Motor neuron (in vitro differentiated cells): Measurements from ENCODE around the gene SVOP. TPM values are rescaled to one million over a fixed set of nuclear protein-coding genes. Genes with fewer than 3 reads are reported as not detected.
"Not testable (repeated sequence)": the region's sequence is repeated elsewhere in the genome, so short reads cannot be mapped to it uniquely, and the experiment has no call there.

ENCODE experiments used
- ATAC-seq, 8 experiments: fragments of 200-7000 bp; cut with Tn5 transposase; replicated peaks in 6 of 8; 2 replicates each; pipeline ENCODE4 v1.8.0; 2021; ENCODE audit warnings: mild to moderate bottlenecking in 8 of 8, moderate library complexity in 8 of 8
- H3K27ac ChIP-seq, 2 donors: fragments of 250-450 bp; sonication (Bioruptor Pico); 2 replicates each; pipeline ENCODE4 v1.9.0; 2021; ENCODE audit warnings: antibody characterized with exemption in 2 of 2, mild to moderate bottlenecking in 2 of 2, moderate library complexity in 1 of 2
- H3K4me1 ChIP-seq, 2 donors: fragments of 250-450 bp; sonication (Bioruptor Pico); replicated peaks in 1 of 2; 2 replicates each; pipeline ENCODE4 v1.6.1; 2021; ENCODE audit warnings: antibody characterized with exemption in 2 of 2, mild to moderate bottlenecking in 2 of 2, moderate library complexity in 1 of 2
- H3K4me3 ChIP-seq, 5 donors: fragments of 250-450 bp; sonication (Bioruptor Pico); 2 replicates each; pipeline ENCODE4 v1.9.0; 2021; ENCODE audit warnings: antibody characterized with exemption in 5 of 5, mild to moderate bottlenecking in 5 of 5, moderate library complexity in 4 of 5
- WGBS, 10 experiments: fragments of 450-650 bp; shearing (Covaris generic); methylation state at CpG; one replicate each; pipeline ENCODE4 v1.0.0; 2022; 5-methylcytosine and 5-hydroxymethylcytosine counted together
- in situ Hi-C, 9 experiments: fragments of 400-800 bp; cut with MboI; loops; one replicate each; pipeline ENCODE4 v1.15.0; 2021; ENCODE audit warnings: low sequenced_read_pairs in 9 of 9, low pct_unique_long_range_greater_than_20kb in 2 of 9; ENCODE audit not compliant: unreplicated experiment in 9 of 9
- total RNA-seq, 8 experiments: library from RNA; unstranded; fragments of 300-600 nt; gene quantifications; 2 replicates each; pipeline versions ENCODE4 v1.2.3 to v1.2.4, GENCODE V29; 2022

The SVOP gene
- total RNA-seq, 8 experiments from 2014 or later: 0.05 to 18.9 (median 15.5) TPM; not detected in 1

GRCh38 chr12:109018296-109018695 is 2.6 kb downstream of the SVOP start:
- H3K4me3 ChIP-seq: no peak overlapping the region
- no peak overlapping the region for H3K27ac ChIP-seq
- 0 to 61% (median 31%) methylated on average over 1 to 4 of the region's 4 CpGs; no CpG with 5 or more reads in 2 of the 10 experiments for WGBS, 10 experiments
- peaks cover 0 to 10% of the 10 kb centered on the region in 2 donors for H3K4me1 ChIP-seq
- peak in 2 of 8 experiments; percentile 15 to 47 for ATAC-seq
- in situ Hi-C loops: no loop called here

GRCh38 chr12:109016978-109017377 is 3.9 kb downstream of the SVOP start:
- in situ Hi-C loops: no loop called here

GRCh38 chr12:109016016-109016415 is 4.9 kb downstream of the SVOP start:
- ATAC-seq: no peak
- 0 to 84% (median 54%) methylated on average over 2 to 7 of the region's 8 CpGs; no CpG with 5 or more reads in 2 of the 10 experiments for WGBS, 10 experiments
- H3K4me3 ChIP-seq: no peak overlapping the region
- in situ Hi-C loops: no loop called here
- H3K4me1 ChIP-seq: peaks cover 0 to 10% of the 10 kb centered on the region in 2 donors
- H3K27ac ChIP-seq: no peak overlapping the region

More at GRCh38 chr12:109016978-109017377, 3.9 kb downstream of the SVOP start:
- peaks cover 0 to 10% of the 10 kb centered on the region in 2 donors for H3K4me1 ChIP-seq
- no peak for ATAC-seq
- H3K27ac ChIP-seq: no peak overlapping the region
- 79 to 90% methylated on average over 2 to 3 of the region's 6 CpGs; no CpG with 5 or more reads in 8 of the 10 experiments for WGBS, 10 experiments
- no peak overlapping the region for H3K4me3 ChIP-seq

- WGBS, 10 experiments: 0 to 100% (median 88%) methylated on average over 1 to 6 of the region's 6 CpGs; no CpG with 5 or more reads in 1 of the 10 experiments
- in situ Hi-C loops: no loop called here
- Histone ChIP-seq H3K4me1 (peaks cover 0 to 10% of the 10 kb centered on the region in 2 donors), H3K4me3 (no peak overlapping the region), H3K27ac (no peak overlapping the region)
- no peak for ATAC-seq
Measured at GRCh38 chr12:109014984-109015765, 5.7 kb downstream of the SVOP start.

- in situ Hi-C loops: no loop called here
- WGBS, 10 experiments: 0 to 94% (median 71%) methylated on average over 1 to 2 of the region's 2 CpGs; no CpG with 5 or more reads in 4 of the 10 experiments
- Histone ChIP-seq H3K27ac (no peak overlapping the region), H3K4me3 (no peak overlapping the region), H3K4me1 (no peaks in the 10 kb centered on the region)
- ATAC-seq: no peak
Measured at GRCh38 chr12:109010259-109010658, 10.6 kb downstream of the SVOP start.

GRCh38 chr12:109009766-109010165 is 11.1 kb downstream of the SVOP start:
- no peak overlapping the region for H3K27ac ChIP-seq
- H3K4me3 ChIP-seq: no peak overlapping the region
- no peak for ATAC-seq
- no peaks in the 10 kb centered on the region for H3K4me1 ChIP-seq
- WGBS, 10 experiments: 40 to 83% methylated on average over 1 of the region's 1 CpG; no CpG with 5 or more reads in 8 of the 10 experiments
- in situ Hi-C loops: no loop called here

- in situ Hi-C loops: no loop called here
- 0 to 80% (median 43%) methylated on average over 1 to 3 of the region's 3 CpGs; no CpG with 5 or more reads in 2 of the 10 experiments for WGBS, 10 experiments
Measured at GRCh38 chr12:109004017-109004416, 16.9 kb downstream of the SVOP start.

GRCh38 chr12:108996320-108996719 is 24.5 kb downstream of the SVOP start:
- in situ Hi-C loops: no loop called here

More at GRCh38 chr12:109004017-109004416, 16.9 kb downstream of the SVOP start:
- Histone ChIP-seq H3K4me1 (no peaks in the 10 kb centered on the region), H3K27ac (no peak overlapping the region), H3K4me3 (no peak overlapping the region)
- no peak for ATAC-seq

GRCh38 chr12:108995370-108995992 is 25.4 kb downstream of the SVOP start:
- ATAC-seq: no peak
- in situ Hi-C loops: no loop called here
- Histone ChIP-seq H3K4me3 (no peak overlapping the region), H3K4me1 (no peaks in the 10 kb centered on the region), H3K27ac (no peak overlapping the region)
- 63 to 100% (median 91%) methylated on average over 1 to 5 of the region's 6 CpGs; no CpG with 5 or more reads in 3 of the 10 experiments for WGBS, 10 experiments

More at GRCh38 chr12:108996320-108996719, 24.5 kb downstream of the SVOP start:
- Histone ChIP-seq H3K27ac (no peak overlapping the region), H3K4me1 (no peaks in the 10 kb centered on the region), H3K4me3 (no peak overlapping the region)
- no peak for ATAC-seq
- WGBS, 10 experiments: 53 to 100% (median 93%) methylated on average over 1 to 6 of the region's 6 CpGs

- H3K4me3 ChIP-seq, H3K4me1 ChIP-seq, H3K27ac ChIP-seq, in situ Hi-C loops, ATAC-seq: not testable (repeated sequence)
- 0 to 86% (median 55%) methylated on average over 1 to 2 of the region's 5 CpGs; no CpG with 5 or more reads in 5 of the 10 experiments for WGBS, 10 experiments
Measured at GRCh38 chr12:108990103-108990502, 30.8 kb downstream of the SVOP start.

GRCh38 chr12:108989376-108989775 is 31.5 kb downstream of the SVOP start:
- Histone ChIP-seq H3K4me1 (no peaks in the 10 kb centered on the region), H3K27ac (no peak overlapping the region), H3K4me3 (no peak overlapping the region)
- peak in 2 of 8 experiments; percentile 81 to 89 for ATAC-seq
- WGBS, 10 experiments: 40 to 63% (median 46%) methylated on average over 3 to 5 of the region's 5 CpGs; no CpG with 5 or more reads in 7 of the 10 experiments
- in situ Hi-C loops: no loop called here

GRCh38 chr12:108985750-108986149 is 35.1 kb downstream of the SVOP start:
- no peaks in the 10 kb centered on the region for H3K4me1 ChIP-seq
- in situ Hi-C loops: no loop called here
- no peak overlapping the region for H3K4me3 ChIP-seq
- 0 to 53% (median 28%) methylated on average over 1 to 2 of the region's 2 CpGs; no CpG with 5 or more reads in 1 of the 10 experiments for WGBS, 10 experiments
- H3K27ac ChIP-seq: no peak overlapping the region
- no peak for ATAC-seq

GRCh38 chr12:108983227-108983626 is 37.6 kb downstream of the SVOP start:
- H3K4me3 ChIP-seq: no peak overlapping the region
- no peak for ATAC-seq
- WGBS, 10 experiments: 80% methylated on average over 1 of the region's 1 CpG; no CpG with 5 or more reads in 9 of the 10 experiments
- no peak overlapping the region for H3K27ac ChIP-seq
- in situ Hi-C loops: no loop called here
- H3K4me1 ChIP-seq: no peaks in the 10 kb centered on the region
